ENCODE results near the gene DNAJB8. TPM values are rescaled to one million over a fixed set of nuclear protein-coding genes. Genes with fewer than 3 reads are reported as not detected.
A peak's percentile ranks its signal among the peaks of the same experiment; 100 is the strongest.

DNAJB8 gene
- polyA plus RNA-seq (ENCODE audit: insufficient read length), result not detected

GRCh38 chr3:128466840-128467541, at the start of gene DNAJB8:
Gene DNAJB8 (minus strand): TSS chr3:128466890. CDS start chr3:128463245, 3,645 bp downstream.
- no peak for DNase-seq

- no peak for DNase-seq
Observed at GRCh38 chr3:128515967-128516366, 49.3 kb upstream of the DNAJB8 start.

GRCh38 chr3:128508852-128509251, 42.2 kb upstream of the DNAJB8 start:
- no peak for DNase-seq

- no peak for DNase-seq
Observed at GRCh38 chr3:128506754-128507153, 40.1 kb upstream of the DNAJB8 start.

GRCh38 chr3:128505771-128506170, 39.1 kb upstream of the DNAJB8 start:
- no peak for DNase-seq

GRCh38 chr3:128504963-128505730, 38.5 kb upstream of the DNAJB8 start:
- no peak for DNase-seq

GRCh38 chr3:128504533-128504915, 37.8 kb upstream of the DNAJB8 start:
- DNase-seq, result no peak

GRCh38 chr3:128503751-128504532, 37.3 kb upstream of the DNAJB8 start:
- DNase-seq, result no peak

GRCh38 chr3:128503164-128503651, 36.5 kb upstream of the DNAJB8 start:
- DNase-seq, result no peak

- DNase-seq, result no peak
Observed at GRCh38 chr3:128502712-128503111, 36.0 kb upstream of the DNAJB8 start.

- DNase-seq, result no peak
Observed at GRCh38 chr3:128501431-128501830, 34.7 kb upstream of the DNAJB8 start.

GRCh38 chr3:128500556-128500955, 33.9 kb upstream of the DNAJB8 start:
- DNase-seq, result no peak

GRCh38 chr3:128499724-128500275, 33.1 kb upstream of the DNAJB8 start:
- no peak for DNase-seq

- no peak for DNase-seq
Observed at GRCh38 chr3:128498901-128499530, 32.3 kb upstream of the DNAJB8 start.

- no peak for DNase-seq
Observed at GRCh38 chr3:128498127-128498626, 31.5 kb upstream of the DNAJB8 start.

- DNase-seq, result peak; percentile 43
Observed at GRCh38 chr3:128497305-128498126, 30.8 kb upstream of the DNAJB8 start.

GRCh38 chr3:128496602-128497304, 30.1 kb upstream of the DNAJB8 start:
- no peak for DNase-seq

GRCh38 chr3:128496019-128496601, 29.4 kb upstream of the DNAJB8 start:
- no peak for DNase-seq

- no peak for DNase-seq
Observed at GRCh38 chr3:128495435-128495970, 28.8 kb upstream of the DNAJB8 start.

- no peak for DNase-seq
Observed at GRCh38 chr3:128494367-128494650, 27.6 kb upstream of the DNAJB8 start.
